ENCODE results near the gene ZNF280C.
"Not testable (repeated sequence)": the region's sequence is repeated elsewhere in the genome, so short reads cannot be mapped to it uniquely, and the experiment has no call there.

Gene ZNF280C

DNA sequence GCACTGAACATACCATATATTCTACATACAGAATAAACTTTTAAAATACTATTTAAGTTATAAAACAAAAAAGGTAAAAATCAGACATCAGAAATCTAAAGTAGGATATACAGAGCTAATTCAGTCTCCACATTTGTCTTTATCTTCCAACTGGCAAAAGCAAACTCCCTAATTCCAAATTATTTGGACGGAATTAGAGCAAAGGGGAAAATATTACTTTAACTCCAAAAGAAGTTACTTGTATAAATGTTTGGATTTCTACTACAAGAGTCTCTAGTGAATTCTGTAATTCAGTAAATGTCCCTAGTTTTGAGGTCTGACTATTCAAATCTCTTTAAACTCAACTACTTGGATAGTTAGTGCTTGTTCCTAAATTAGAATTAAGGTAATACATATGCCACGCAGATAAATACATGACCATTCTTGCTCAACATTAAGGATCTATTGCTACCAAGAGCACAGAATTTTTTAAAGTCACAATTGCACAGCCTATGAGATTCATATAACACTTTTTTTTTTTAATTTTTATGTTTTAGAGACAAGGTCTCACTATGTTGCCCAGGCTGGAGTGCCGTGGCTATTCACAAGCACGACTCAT, 7.3 kb downstream of the ZNF280C start:
- no peak for DNase-seq (ENCODE audit: low read depth)
- no peak overlapping the region for H3K4me3 ChIP-seq (ENCODE audit: low read length)
- TF ChIP-seq, protein P1, sequence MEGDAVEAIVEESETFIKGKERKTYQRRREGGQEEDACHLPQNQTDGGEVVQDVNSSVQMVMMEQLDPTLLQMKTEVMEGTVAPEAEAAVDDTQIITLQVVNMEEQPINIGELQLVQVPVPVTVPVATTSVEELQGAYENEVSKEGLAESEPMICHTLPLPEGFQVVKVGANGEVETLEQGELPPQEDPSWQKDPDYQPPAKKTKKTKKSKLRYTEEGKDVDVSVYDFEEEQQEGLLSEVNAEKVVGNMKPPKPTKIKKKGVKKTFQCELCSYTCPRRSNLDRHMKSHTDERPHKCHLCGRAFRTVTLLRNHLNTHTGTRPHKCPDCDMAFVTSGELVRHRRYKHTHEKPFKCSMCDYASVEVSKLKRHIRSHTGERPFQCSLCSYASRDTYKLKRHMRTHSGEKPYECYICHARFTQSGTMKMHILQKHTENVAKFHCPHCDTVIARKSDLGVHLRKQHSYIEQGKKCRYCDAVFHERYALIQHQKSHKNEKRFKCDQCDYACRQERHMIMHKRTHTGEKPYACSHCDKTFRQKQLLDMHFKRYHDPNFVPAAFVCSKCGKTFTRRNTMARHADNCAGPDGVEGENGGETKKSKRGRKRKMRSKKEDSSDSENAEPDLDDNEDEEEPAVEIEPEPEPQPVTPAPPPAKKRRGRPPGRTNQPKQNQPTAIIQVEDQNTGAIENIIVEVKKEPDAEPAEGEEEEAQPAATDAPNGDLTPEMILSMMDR (IDR thresholded peaks at IDR 0.05; ENCODE audit: insufficient read depth, low read depth, low read length, missing control alignments) = no peak

DNA sequence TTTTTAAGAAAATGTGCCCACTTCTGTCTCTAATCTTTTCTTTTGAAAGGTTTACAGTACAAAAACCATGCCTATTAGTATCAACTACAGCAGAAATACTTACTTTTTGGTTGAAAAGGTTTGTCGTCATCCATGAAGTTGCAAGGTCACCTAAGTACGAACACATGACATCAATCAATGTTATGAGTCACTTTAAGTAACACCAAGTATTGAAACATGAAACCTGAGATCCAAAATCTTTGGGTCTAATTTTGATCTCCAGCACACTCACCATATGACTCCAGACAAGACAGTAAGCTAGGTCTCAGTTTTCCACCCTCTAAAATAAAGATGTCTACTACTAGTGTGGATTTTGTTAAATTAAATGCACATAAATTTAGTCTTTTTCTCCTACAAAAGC, 8.4 kb downstream of the ZNF280C start:
- TF ChIP-seq, protein P1 (IDR thresholded peaks at IDR 0.05; ENCODE audit: insufficient read depth, low read depth, low read length, missing control alignments) = no peak
- DNase-seq (ENCODE audit: low read depth) = no peak
- no peak overlapping the region for H3K4me3 ChIP-seq (ENCODE audit: low read length)

DNA sequence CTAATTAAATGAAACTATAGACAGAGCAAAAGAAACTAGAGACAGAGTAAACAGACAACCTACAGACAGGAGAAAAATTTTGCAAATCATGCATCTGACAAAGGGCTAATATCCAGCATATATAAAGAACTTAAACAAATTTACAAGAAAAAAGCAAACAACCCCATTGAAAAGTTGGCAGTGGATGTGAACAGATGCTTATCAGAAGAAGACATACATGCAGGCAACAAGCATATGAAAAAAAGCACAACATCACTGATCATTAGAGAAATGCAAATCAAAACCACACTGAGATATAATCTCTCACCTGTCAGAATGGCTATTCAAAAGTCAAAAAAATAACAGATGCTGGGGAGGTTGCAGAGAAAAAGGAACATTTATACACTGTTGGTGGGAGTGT, 14.8 kb downstream of the ZNF280C start:
- TF ChIP-seq, protein P1 (IDR thresholded peaks at IDR 0.05; ENCODE audit: insufficient read depth, low read depth, low read length, missing control alignments) = no peak
- H3K4me3 ChIP-seq (ENCODE audit: low read length) = no peak overlapping the region
- no peak for DNase-seq (ENCODE audit: low read depth)

DNA sequence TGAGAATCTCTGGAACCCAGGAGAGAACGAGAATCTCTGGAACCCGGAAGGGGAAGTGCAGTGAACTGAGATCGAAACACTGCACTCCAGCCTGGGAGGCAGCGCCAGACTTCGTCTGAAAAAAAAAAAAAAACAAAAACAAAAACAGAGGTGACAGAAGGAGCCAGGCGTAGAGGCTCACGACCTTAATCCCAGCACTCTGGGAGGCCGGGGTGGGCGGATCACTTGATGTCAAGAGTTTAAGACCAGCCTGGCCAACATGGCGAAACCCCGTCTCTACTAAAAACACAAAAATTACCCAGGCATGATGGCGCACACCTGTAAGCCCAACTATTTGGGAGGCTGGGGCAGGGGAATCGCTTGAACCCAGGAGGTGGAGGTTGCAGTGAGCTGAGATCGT, 17.0 kb downstream of the ZNF280C start:
- TF ChIP-seq, protein P1 (IDR thresholded peaks at IDR 0.05; ENCODE audit: insufficient read depth, low read depth, low read length, missing control alignments) = no peak
- DNase-seq (ENCODE audit: low read depth) = no peak
- no peak overlapping the region for H3K4me3 ChIP-seq (ENCODE audit: low read length)

DNA sequence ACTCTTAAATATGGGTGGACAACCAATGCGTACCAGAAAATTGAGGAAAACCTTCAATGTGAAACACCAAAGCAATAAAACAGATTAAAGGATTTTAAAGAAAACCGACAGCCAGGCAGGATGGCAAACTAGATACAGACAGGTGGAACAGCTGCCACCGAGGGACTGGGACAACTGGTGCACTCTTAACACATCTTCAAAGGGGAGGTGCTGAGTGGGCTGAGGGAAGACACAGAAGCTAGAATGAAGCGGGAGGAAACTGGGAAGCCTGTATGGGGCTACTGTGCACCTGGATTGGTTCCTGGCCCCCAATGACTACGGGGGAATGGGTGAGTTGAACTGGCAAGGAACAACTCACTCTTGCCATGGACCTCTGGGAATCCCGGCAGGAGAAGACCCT, 20.7 kb downstream of the ZNF280C start:
- TF ChIP-seq, protein P1 (IDR thresholded peaks at IDR 0.05; ENCODE audit: insufficient read depth, low read depth, low read length, missing control alignments) = no peak

DNA sequence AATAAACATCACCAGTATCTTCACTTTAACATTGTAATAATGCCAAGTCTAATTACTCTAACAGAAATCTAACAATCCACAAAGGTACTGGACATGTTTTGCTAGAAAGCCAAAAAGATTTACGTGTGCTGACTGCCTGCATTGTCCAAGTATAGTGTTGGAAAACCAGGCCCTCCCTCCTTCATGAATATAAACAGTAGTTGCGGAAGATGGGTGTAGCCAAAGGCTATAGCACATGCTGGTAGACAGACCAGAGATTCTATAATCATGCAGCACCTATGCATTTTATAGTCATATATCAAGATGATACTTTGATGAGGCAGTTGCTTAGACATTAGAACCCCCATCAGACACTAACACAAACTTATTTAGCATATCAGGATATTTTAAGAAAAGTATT, 22.6 kb downstream of the ZNF280C start:
- TF ChIP-seq, protein P1 (IDR thresholded peaks at IDR 0.05; ENCODE audit: insufficient read depth, low read depth, low read length, missing control alignments) = no peak
- DNase-seq (ENCODE audit: low read depth) = no peak
- no peak overlapping the region for H3K4me3 ChIP-seq (ENCODE audit: low read length)

More for the DNA sequence above, 20.7 kb downstream of the ZNF280C start:
- no peak for DNase-seq (ENCODE audit: low read depth)
- no peak overlapping the region for H3K4me3 ChIP-seq (ENCODE audit: low read length)

DNA sequence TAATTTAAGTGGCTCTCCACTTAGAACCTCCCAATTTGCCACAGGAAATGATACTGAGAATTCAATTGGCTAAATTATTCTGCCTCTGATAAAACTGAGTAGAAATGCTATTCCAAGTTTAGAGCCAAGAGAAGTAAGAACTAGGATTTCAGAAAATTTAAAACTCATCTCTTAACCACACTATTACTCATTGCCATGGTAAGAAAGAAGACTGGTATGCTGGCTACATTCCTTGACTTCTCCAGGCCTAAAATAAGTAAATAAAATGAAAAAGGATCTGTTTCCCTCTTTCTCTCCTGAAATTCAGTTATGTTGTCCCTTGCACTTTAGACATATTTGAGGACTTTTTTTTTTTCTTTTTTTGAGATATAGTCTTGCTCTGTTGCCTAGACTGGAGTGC, 23.3 kb downstream of the ZNF280C start:
- DNase-seq (ENCODE audit: low read depth) = no peak
- TF ChIP-seq, protein P1 (IDR thresholded peaks at IDR 0.05; ENCODE audit: insufficient read depth, low read depth, low read length, missing control alignments) = no peak
- no peak overlapping the region for H3K4me3 ChIP-seq (ENCODE audit: low read length)

DNA sequence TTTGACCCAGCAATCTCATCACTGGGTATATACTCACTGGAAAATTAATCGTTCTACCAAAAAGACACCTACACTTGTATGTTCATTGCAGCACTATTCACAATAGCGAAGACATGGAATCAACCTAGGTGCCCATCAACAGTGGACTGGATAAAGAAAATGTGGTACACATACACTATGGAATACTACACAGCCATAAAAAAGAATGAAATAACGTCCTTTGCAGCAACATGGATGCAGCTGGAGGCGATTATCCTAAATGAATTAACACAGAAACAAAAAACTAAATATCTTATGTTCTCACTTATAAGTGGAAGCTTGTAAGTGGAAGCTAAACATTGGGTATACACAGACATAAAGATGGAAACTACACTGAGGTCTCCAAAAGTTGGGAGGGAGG, 37.5 kb downstream of the ZNF280C start:
- not testable (repeated sequence) for DNase-seq (ENCODE audit: low read depth); H3K4me3 ChIP-seq (ENCODE audit: low read length)
